ENCODE results near the gene SLC9A2. TPM values are rescaled to one million over a fixed set of nuclear protein-coding genes. Genes with fewer than 3 reads are reported as not detected.

SLC9A2 gene
- total RNA-seq, 1 experiment from 2014 or later: 7.1 TPM

DNA sequence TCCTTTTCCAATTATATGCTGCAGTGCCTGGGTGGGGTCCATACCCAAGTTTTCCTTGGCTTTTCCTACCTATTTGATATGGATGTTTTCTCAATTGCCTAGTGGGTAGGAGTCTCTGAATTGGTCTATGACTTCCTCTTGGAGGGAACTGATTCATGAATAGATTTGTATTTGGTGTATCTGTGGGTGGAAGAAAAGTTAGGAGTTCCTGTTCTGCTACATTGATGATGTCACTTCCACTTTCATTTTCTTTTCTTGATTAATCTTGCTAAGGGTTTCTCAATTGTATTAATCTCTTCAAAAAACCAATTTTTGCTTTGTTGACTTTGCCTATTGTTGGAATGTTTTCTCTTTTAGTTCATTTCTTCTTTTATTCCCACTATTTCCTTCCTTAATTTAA lies 37.4 kb upstream of the SLC9A2 start:
- H3K9ac ChIP-seq (ENCODE audit: low read length): no peak overlapping the region
- no peaks in the 10 kb centered on the region for H3K36me3 ChIP-seq (ENCODE audit: low read depth, low read length)
- H4K20me1 ChIP-seq (ENCODE audit: low read length): no peaks in the 10 kb centered on the region
- no peak overlapping the region for H3K4me3 ChIP-seq (ENCODE audit: low read length)
- H3F3A ChIP-seq (ENCODE audit: low read length, unreplicated experiment): no peaks in the 10 kb centered on the region
- no peaks in the 10 kb centered on the region for H3K9me2 ChIP-seq (replicated peaks; ENCODE audit: low read length)
- peaks cover 20% of the 10 kb centered on the region for H3K4me1 ChIP-seq (ENCODE audit: insufficient read depth, low read length)
- peak overlapping the region; percentile 41; the same call in 1 of the 2 replicates for H2AFZ ChIP-seq (ENCODE audit: low read length)
- H3K79me2 ChIP-seq (ENCODE audit: low read length): no peaks in the 10 kb centered on the region
- H3K4me2 ChIP-seq (ENCODE audit: low read length): no peak overlapping the region
- DNase-seq: no peak
- H3K27me3 ChIP-seq (ENCODE audit: low read length): no peaks in the 10 kb centered on the region
- ATAC-seq: no peak
- ChIA-PET CTCF (no interaction called here), POLR2A (ENCODE audit: unreplicated experiment) (no interaction called here)
- BruUV-seq (replicated peaks): no TSS peak
- H3K27ac ChIP-seq (ENCODE audit: low read length): no peak overlapping the region
- H3K9me3 ChIP-seq (ENCODE audit: low read length): no peaks in the 10 kb centered on the region
- TF ChIP-seq EZH2 (IDR thresholded peaks at IDR 0.05; ENCODE audit: low read length, unreplicated experiment) (no peak), EZH2phosphoT487 (IDR thresholded peaks at IDR 0.05; ENCODE audit: borderline replicate concordance, low read length) (no peak)
- TF ChIP-seq, protein P1, sequence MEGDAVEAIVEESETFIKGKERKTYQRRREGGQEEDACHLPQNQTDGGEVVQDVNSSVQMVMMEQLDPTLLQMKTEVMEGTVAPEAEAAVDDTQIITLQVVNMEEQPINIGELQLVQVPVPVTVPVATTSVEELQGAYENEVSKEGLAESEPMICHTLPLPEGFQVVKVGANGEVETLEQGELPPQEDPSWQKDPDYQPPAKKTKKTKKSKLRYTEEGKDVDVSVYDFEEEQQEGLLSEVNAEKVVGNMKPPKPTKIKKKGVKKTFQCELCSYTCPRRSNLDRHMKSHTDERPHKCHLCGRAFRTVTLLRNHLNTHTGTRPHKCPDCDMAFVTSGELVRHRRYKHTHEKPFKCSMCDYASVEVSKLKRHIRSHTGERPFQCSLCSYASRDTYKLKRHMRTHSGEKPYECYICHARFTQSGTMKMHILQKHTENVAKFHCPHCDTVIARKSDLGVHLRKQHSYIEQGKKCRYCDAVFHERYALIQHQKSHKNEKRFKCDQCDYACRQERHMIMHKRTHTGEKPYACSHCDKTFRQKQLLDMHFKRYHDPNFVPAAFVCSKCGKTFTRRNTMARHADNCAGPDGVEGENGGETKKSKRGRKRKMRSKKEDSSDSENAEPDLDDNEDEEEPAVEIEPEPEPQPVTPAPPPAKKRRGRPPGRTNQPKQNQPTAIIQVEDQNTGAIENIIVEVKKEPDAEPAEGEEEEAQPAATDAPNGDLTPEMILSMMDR (conservative IDR thresholded peaks at IDR 0.05; ENCODE audit: low read depth, low read length): no peak
- intact Hi-C loops (cut with micrococcal nuclease): no loop called here

DNA sequence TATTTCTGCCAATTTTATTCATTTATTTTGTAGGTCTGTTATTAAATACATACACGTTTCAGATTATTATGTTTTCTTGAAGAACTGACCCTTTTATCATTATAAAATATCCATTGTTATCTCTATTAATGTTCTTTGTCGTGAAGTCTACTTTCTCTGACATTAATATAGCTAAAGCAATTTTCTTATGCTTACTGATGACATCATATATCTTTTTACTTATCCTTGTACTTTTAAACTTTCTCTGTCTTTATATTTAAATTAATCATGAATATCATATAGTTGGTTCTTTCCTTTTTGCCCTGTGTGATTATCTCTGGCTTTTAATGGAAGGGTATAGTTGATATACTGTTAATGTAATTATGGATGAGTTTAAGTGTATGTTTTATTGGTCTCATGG lies 36.5 kb upstream of the SLC9A2 start:
- BruUV-seq (replicated peaks): no TSS peak
- no peak overlapping the region for H3K4me3 ChIP-seq (ENCODE audit: low read length)
- H3F3A ChIP-seq (ENCODE audit: low read length, unreplicated experiment): no peaks in the 10 kb centered on the region

DNA sequence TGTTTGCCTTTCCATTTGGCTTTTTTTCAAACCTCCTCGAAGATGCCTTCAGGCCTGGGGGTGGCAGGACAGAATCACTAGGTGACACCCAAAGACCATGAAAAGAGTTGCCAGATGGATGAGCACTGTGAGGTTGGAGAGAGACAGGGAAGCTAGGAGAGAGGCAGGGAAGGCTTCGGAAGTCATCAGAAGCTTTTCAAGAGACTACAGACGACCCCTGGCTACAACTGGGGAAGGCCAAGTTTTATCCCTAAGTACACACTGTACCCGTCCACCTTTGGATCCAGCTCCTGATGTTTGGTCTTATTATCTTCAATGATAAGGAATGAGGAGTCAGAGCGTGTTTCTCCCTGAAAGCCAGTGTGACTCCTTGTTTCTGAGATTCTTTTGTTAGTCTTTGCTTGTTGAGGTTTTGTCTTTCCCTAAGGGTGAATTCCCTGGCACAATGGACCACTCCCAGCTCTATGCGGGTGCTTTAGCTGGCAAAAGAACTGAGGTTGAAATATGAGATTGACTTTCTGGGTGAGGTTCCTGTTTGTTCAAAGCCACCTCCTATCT lies 33.4 kb upstream of the SLC9A2 start:
- no peak for TF ChIP-seq EZH2 (IDR thresholded peaks at IDR 0.05; ENCODE audit: low read length, unreplicated experiment)
- no peak for TF ChIP-seq EZH2phosphoT487 (IDR thresholded peaks at IDR 0.05; ENCODE audit: borderline replicate concordance, low read length)
- TF ChIP-seq, protein P1 (conservative IDR thresholded peaks at IDR 0.05; ENCODE audit: low read depth, low read length): no peak
- no TSS peak for BruUV-seq (replicated peaks)
- no peaks in the 10 kb centered on the region for H3K36me3 ChIP-seq (ENCODE audit: low read depth, low read length)
- ATAC-seq (no peak; the same call in 1 of the 2 replicates), DNase-seq (peak; percentile 82)
- H3F3A ChIP-seq (ENCODE audit: low read length, unreplicated experiment): no peaks in the 10 kb centered on the region
- peak overlapping the region; percentile 45 for H3K4me2 ChIP-seq (ENCODE audit: low read length)
- no peak overlapping the region for H3K9ac ChIP-seq (ENCODE audit: low read length)
- H3K4me3 ChIP-seq (ENCODE audit: low read length): no peak overlapping the region
- no peaks in the 10 kb centered on the region for H3K9me3 ChIP-seq (ENCODE audit: low read length)
- POLR2A ChIA-PET (ENCODE audit: unreplicated experiment): no interaction called here
- peak overlapping the region; percentile 59 for H3K27ac ChIP-seq (ENCODE audit: low read length)
- CTCF ChIA-PET: no interaction called here
- H3K9me2 ChIP-seq (replicated peaks; ENCODE audit: low read length): no peaks in the 10 kb centered on the region
- H3K27me3 ChIP-seq (ENCODE audit: low read length): no peaks in the 10 kb centered on the region
- peaks cover 20% of the 10 kb centered on the region for H3K4me1 ChIP-seq (ENCODE audit: insufficient read depth, low read length)
- intact Hi-C loops (cut with micrococcal nuclease): no loop called here
- H2AFZ ChIP-seq (ENCODE audit: low read length): no peak overlapping the region; the same call in 1 of the 2 replicates
- no peaks in the 10 kb centered on the region for H4K20me1 ChIP-seq (ENCODE audit: low read length)
- no peaks in the 10 kb centered on the region for H3K79me2 ChIP-seq (ENCODE audit: low read length)

More for the DNA sequence above, 36.5 kb upstream of the SLC9A2 start:
- no peak for ATAC-seq
- Histone ChIP-seq H3K27ac (ENCODE audit: low read length) (no peak overlapping the region), H4K20me1 (ENCODE audit: low read length) (no peaks in the 10 kb centered on the region), H3K79me2 (ENCODE audit: low read length) (no peaks in the 10 kb centered on the region), H3K9me2 (replicated peaks; ENCODE audit: low read length) (no peaks in the 10 kb centered on the region), H3K36me3 (ENCODE audit: low read depth, low read length) (no peaks in the 10 kb centered on the region), H2AFZ (ENCODE audit: low read length) (no peak overlapping the region), H3K9me3 (ENCODE audit: low read length) (no peaks in the 10 kb centered on the region), H3K27me3 (ENCODE audit: low read length) (no peaks in the 10 kb centered on the region), H3K4me1 (ENCODE audit: insufficient read depth, low read length) (peaks cover 20% of the 10 kb centered on the region), H3K4me2 (ENCODE audit: low read length) (no peak overlapping the region), H3K9ac (ENCODE audit: low read length) (no peak overlapping the region)
- ChIA-PET POLR2A (ENCODE audit: unreplicated experiment) (no interaction called here), CTCF (no interaction called here)
- DNase-seq: no peak
- intact Hi-C loops (cut with micrococcal nuclease): no loop called here
- TF ChIP-seq, protein P1 (conservative IDR thresholded peaks at IDR 0.05; ENCODE audit: low read depth, low read length): no peak
- TF ChIP-seq EZH2 (IDR thresholded peaks at IDR 0.05; ENCODE audit: low read length, unreplicated experiment) (no peak), EZH2phosphoT487 (IDR thresholded peaks at IDR 0.05; ENCODE audit: borderline replicate concordance, low read length) (no peak)

Measured in PC-3 (cell line).